Activated CD4-positive, alpha-beta T cell treated with anti-CD3 and anti-CD28 coated beads, Interleukin-2, amount 50 U/mL, for 48 hours (primary cell): ENCODE data around the gene PTPRN2.
A peak's percentile ranks its signal among the peaks of the same experiment; 100 is the strongest.
"Not testable (repeated sequence)": the region's sequence is repeated elsewhere in the genome, so short reads cannot be mapped to it uniquely, and the experiment has no call there.

Source experiments
- DNase-seq, 2 experiments: peaks; one replicate each; pipeline ENCODE4 v3.0.0-alpha.2; 2020

The PTPRN2 gene

GRCh38 chr7:158550394-158550700, 37.3 kb downstream of the PTPRN2 start:
- no peak for DNase-seq

- DNase-seq = no peak
These were observed 37.8 kb downstream of the PTPRN2 start for GRCh38 chr7:158549616-158550393.

GRCh38 chr7:158549176-158549615, 38.4 kb downstream of the PTPRN2 start:
- DNase-seq = no peak

- no peak for DNase-seq
These were observed 38.9 kb downstream of the PTPRN2 start for GRCh38 chr7:158548726-158549125.

GRCh38 chr7:158547817-158548216, 39.8 kb downstream of the PTPRN2 start:
- DNase-seq = no peak

- DNase-seq = no peak
These were observed 41.0 kb downstream of the PTPRN2 start for GRCh38 chr7:158546626-158547025.

- no peak for DNase-seq
These were observed 41.4 kb downstream of the PTPRN2 start for GRCh38 chr7:158546214-158546613.

- DNase-seq = no peak
These were observed 42.9 kb downstream of the PTPRN2 start for GRCh38 chr7:158544708-158545107.

- no peak for DNase-seq
These were observed 43.8 kb downstream of the PTPRN2 start for GRCh38 chr7:158543840-158544239.

- no peak for DNase-seq
These were observed 44.7 kb downstream of the PTPRN2 start for GRCh38 chr7:158542651-158543566.

GRCh38 chr7:158541346-158542010, 46.1 kb downstream of the PTPRN2 start:
- DNase-seq = peak; percentile 16 to 17

GRCh38 chr7:158539711-158540146, 47.9 kb downstream of the PTPRN2 start:
- no peak for DNase-seq

GRCh38 chr7:158538156-158538946, 49.3 kb downstream of the PTPRN2 start:
- no peak for DNase-seq

- no peak for DNase-seq
These were observed 50.1 kb downstream of the PTPRN2 start for GRCh38 chr7:158537516-158537882.

GRCh38 chr7:158536871-158537515, 50.6 kb downstream of the PTPRN2 start:
- no peak for DNase-seq

GRCh38 chr7:158535079-158535478, 52.5 kb downstream of the PTPRN2 start:
- no peak for DNase-seq

GRCh38 chr7:158534598-158534997, 53.0 kb downstream of the PTPRN2 start:
- DNase-seq = no peak

- not testable (repeated sequence) for DNase-seq
These were observed 53.5 kb downstream of the PTPRN2 start for GRCh38 chr7:158534134-158534515.

- no peak for DNase-seq
These were observed 54.1 kb downstream of the PTPRN2 start for GRCh38 chr7:158533386-158534133.

GRCh38 chr7:158532093-158532627, 55.5 kb downstream of the PTPRN2 start:
- no peak for DNase-seq

- no peak for DNase-seq
These were observed 56.0 kb downstream of the PTPRN2 start for GRCh38 chr7:158531661-158532060.
